Dermis microvascular lymphatic vessel endothelial cell (primary cell): ENCODE measurements around the gene STK39. TPM values are rescaled to one million over a fixed set of nuclear protein-coding genes. Genes with fewer than 3 reads are reported as not detected.
A peak's percentile ranks its signal among the peaks of the same experiment; 100 is the strongest.

Experiments
- DNase-seq, 2 donors: peaks; one replicate each; pipeline versions ENCODE4 v3.0.0 to v3.0.0-alpha.2; 2010; ENCODE audit warnings: low read depth in 2 of 2
- total RNA-seq: library from RNA; depleted of rRNA; stranded (reverse); fragments of >200 nt; gene quantifications from 2 replicates; pipeline ENCODE4 v1.2.1, GENCODE V29; 2014

The STK39 gene
- total RNA-seq, 1 donor from 2014 or later: 2.8 TPM

GRCh38 chr2:168184681-168185513 is 62.5 kb downstream of the STK39 start:
- DNase-seq: no peak

- DNase-seq: no peak
Measured at GRCh38 chr2:168183308-168183997, 63.9 kb downstream of the STK39 start.

- no peak for DNase-seq
Measured at GRCh38 chr2:168182550-168183249, 64.7 kb downstream of the STK39 start.

GRCh38 chr2:168181825-168182224 is 65.6 kb downstream of the STK39 start:
- no peak for DNase-seq

GRCh38 chr2:168180914-168181313 is 66.5 kb downstream of the STK39 start:
- DNase-seq: no peak

- no peak for DNase-seq
Measured at GRCh38 chr2:168180483-168180882, 66.9 kb downstream of the STK39 start.

GRCh38 chr2:168179592-168179991 is 67.8 kb downstream of the STK39 start:
- DNase-seq: no peak

- no peak for DNase-seq
Measured at GRCh38 chr2:168178520-168179324, 68.7 kb downstream of the STK39 start.

GRCh38 chr2:168176402-168176801 is 71.0 kb downstream of the STK39 start:
- no peak for DNase-seq

- DNase-seq: no peak
Measured at GRCh38 chr2:168175469-168175868, 71.9 kb downstream of the STK39 start.

- DNase-seq: no peak
Measured at GRCh38 chr2:168174756-168175155, 72.6 kb downstream of the STK39 start.

- DNase-seq: no peak
Measured at GRCh38 chr2:168172071-168172470, 75.3 kb downstream of the STK39 start.

GRCh38 chr2:168171059-168171762 is 76.2 kb downstream of the STK39 start:
- DNase-seq: no peak

GRCh38 chr2:168169097-168169745 is 78.2 kb downstream of the STK39 start:
- DNase-seq: peak in 1 of 2 donors; percentile 11

- DNase-seq: no peak
Measured at GRCh38 chr2:168167511-168168263, 79.7 kb downstream of the STK39 start.

GRCh38 chr2:168166902-168167510 is 80.4 kb downstream of the STK39 start:
- peak in 1 of 2 donors; percentile 8 for DNase-seq

GRCh38 chr2:168165985-168166901 is 81.2 kb downstream of the STK39 start:
- DNase-seq: peak in 1 of 2 donors; percentile 3

- peak in 1 of 2 donors; percentile 26 for DNase-seq
Measured at GRCh38 chr2:168165397-168165796, 82.0 kb downstream of the STK39 start.
